Mesendoderm (in vitro differentiated cells): Measurements from ENCODE around the gene PTPRM.

Source experiments
- DNase-seq: peaks from one replicate; pipeline ENCODE4 v3.0.0; 2013
- H2AK5ac ChIP-seq: 2 replicates; pipeline ENCODE4 v1.6.1; 2013; ENCODE audit warnings: low read length, inconsistent platforms
- H2BK120ac ChIP-seq: 2 replicates; pipeline ENCODE4 v1.6.1; 2013; ENCODE audit warnings: low read depth, mild to moderate bottlenecking, low read length, moderate library complexity, mixed read lengths
- H2BK15ac ChIP-seq: replicated peaks from 2 replicates; pipeline ENCODE4 v1.6.1; 2013; ENCODE audit warnings: low read depth, mild to moderate bottlenecking, moderate library complexity
- H2BK5ac ChIP-seq: 2 replicates; pipeline ENCODE4 v1.6.1; 2013; ENCODE audit warnings: low read length, inconsistent platforms
- H3K18ac ChIP-seq: 2 replicates; pipeline ENCODE4 v1.6.1; 2013; ENCODE audit warnings: mild to moderate bottlenecking, low read length, mixed read lengths
- H3K23ac ChIP-seq: one replicate; pipeline ENCODE4 v1.6.1; 2013; ENCODE audit warnings: low read length
- H3K27ac ChIP-seq: 2 replicates; pipeline ENCODE4 v1.5.1; 2013; ENCODE audit warnings: low read depth, mild to moderate bottlenecking, inconsistent platforms, low read length, moderate library complexity
- H3K27me3 ChIP-seq: 2 replicates; pipeline ENCODE4 v1.6.1; 2013; ENCODE audit warnings: low read length, control low read depth, mild to moderate bottlenecking, inconsistent platforms; ENCODE audit not compliant: insufficient read depth, poor library complexity
- H3K36me3 ChIP-seq: 2 replicates; pipeline ENCODE4 v1.6.1; 2013; ENCODE audit warnings: low read length, inconsistent platforms; ENCODE audit not compliant: control insufficient read depth, insufficient read depth
- H3K4ac ChIP-seq: one replicate; pipeline ENCODE4 v1.6.1; 2013; ENCODE audit warnings: low read depth, mild to moderate bottlenecking, low read length, moderate library complexity
- H3K4me1 ChIP-seq: 2 replicates; pipeline ENCODE4 v1.6.1; 2013; ENCODE audit warnings: low read depth, low read length, inconsistent platforms; ENCODE audit not compliant: control insufficient read depth
- H3K4me2 ChIP-seq: 2 replicates; pipeline ENCODE4 v1.6.1; 2013; ENCODE audit warnings: low read length
- H3K4me3 ChIP-seq: 2 replicates; pipeline ENCODE4 v1.5.1; 2013; ENCODE audit warnings: mild to moderate bottlenecking, low read length
- H3K56ac ChIP-seq: one replicate; pipeline ENCODE4 v1.6.1; 2013; ENCODE audit warnings: low read length
- H3K79me1 ChIP-seq: 2 replicates; pipeline ENCODE4 v1.6.1; 2013; ENCODE audit warnings: low read length, inconsistent platforms
- H3K79me2 ChIP-seq: 2 replicates; pipeline ENCODE4 v1.6.1; 2013; ENCODE audit warnings: mild to moderate bottlenecking, low read length; ENCODE audit not compliant: control insufficient read depth, insufficient read depth
- H3K9ac ChIP-seq: 2 replicates; pipeline ENCODE4 v1.6.1; 2013; ENCODE audit warnings: low read length, inconsistent platforms
- H4K5ac ChIP-seq: one replicate; pipeline ENCODE4 v1.6.1; 2013; ENCODE audit warnings: low read length
- H4K8ac ChIP-seq: one replicate; pipeline ENCODE4 v1.6.1; 2013; ENCODE audit warnings: low read depth, mild to moderate bottlenecking, control low read depth, low read length, moderate library complexity
- WGBS: extraction: QIAGEN DNeasy Blood & Tissue Kit; methylation state at CpG from one replicate; pipeline ENCODE4 v1.1.7; 2013; ENCODE audit warnings: low lambda C conversion rate, missing lambda C conversion rate; ENCODE audit not compliant: insufficient coverage; ENCODE audit errors: extremely low coverage; 5-methylcytosine and 5-hydroxymethylcytosine counted together

The PTPRM gene

GRCh38 chr18:7809455-7809854 lies 242.3 kb downstream of the PTPRM start:
- Histone ChIP-seq H3K4me3 (no peak overlapping the region), H3K23ac (no peak overlapping the region), H3K4me2 (no peak overlapping the region), H3K4me1 (peaks cover 11% of the 10 kb centered on the region), H3K18ac (no peak overlapping the region), H3K9ac (peak overlapping the region; percentile 2), H3K4ac (no peak overlapping the region), H3K36me3 (no peaks in the 10 kb centered on the region), H3K56ac (peak overlapping the region; percentile 51), H3K27me3 (no peaks in the 10 kb centered on the region), H3K27ac (peak overlapping the region; percentile 9), H3K79me1 (peaks cover 2% of the 10 kb centered on the region), H2BK120ac (no peak overlapping the region), H2BK15ac (no peak overlapping the region), H2AK5ac (no peak overlapping the region), H2BK5ac (peak overlapping the region; percentile 30), H3K79me2 (peaks cover 2% of the 10 kb centered on the region), H4K8ac (no peak overlapping the region), H4K5ac (no peak overlapping the region)
- DNase-seq: peak; percentile 87
- WGBS: no CpG with 5 or more reads among the region's 6 CpGs

DNA sequence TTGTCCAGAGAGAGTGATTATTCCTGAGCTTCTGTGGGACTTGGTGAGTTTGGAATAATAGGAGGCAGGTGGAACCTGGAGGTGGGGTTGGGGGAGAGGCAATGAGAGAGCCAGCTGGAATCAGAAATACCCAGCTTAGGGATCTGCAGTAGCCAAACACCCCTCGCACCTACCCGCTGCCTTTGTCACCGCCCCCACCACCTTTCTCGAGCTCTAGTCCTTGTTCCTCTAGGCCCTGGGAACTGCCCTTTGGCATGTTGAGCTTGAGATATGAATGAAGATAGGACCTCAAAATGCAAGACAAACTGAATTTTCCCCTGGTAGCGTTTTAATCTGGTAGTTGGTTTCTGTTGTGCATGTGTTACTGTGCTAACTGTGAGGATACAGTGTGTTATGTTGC lies 242.9 kb downstream of the PTPRM start:
- Histone ChIP-seq H3K4ac (no peak overlapping the region), H2BK15ac (no peak overlapping the region), H3K27ac (peak overlapping the region; percentile 60)

GRCh38 chr18:7812431-7813063 lies 245.4 kb downstream of the PTPRM start:
- Histone ChIP-seq H3K4ac (no peak overlapping the region), H3K79me1 (peaks cover 2% of the 10 kb centered on the region), H4K5ac (no peak overlapping the region), H3K23ac (no peak overlapping the region), H3K36me3 (no peaks in the 10 kb centered on the region), H2BK5ac (no peak overlapping the region), H3K79me2 (peaks cover 2% of the 10 kb centered on the region), H3K27me3 (no peaks in the 10 kb centered on the region), H3K18ac (no peak overlapping the region), H2BK120ac (no peak overlapping the region), H3K27ac (no peak overlapping the region), H3K56ac (no peak overlapping the region), H3K4me1 (peaks cover 11% of the 10 kb centered on the region), H3K4me3 (no peak overlapping the region), H3K9ac (no peak overlapping the region), H3K4me2 (no peak overlapping the region), H2AK5ac (no peak overlapping the region), H4K8ac (no peak overlapping the region), H2BK15ac (no peak overlapping the region)
- DNase-seq: no peak
- WGBS: no CpG with 5 or more reads among the region's 3 CpGs

More for the DNA sequence above, 242.9 kb downstream of the PTPRM start:
- Histone ChIP-seq H2BK120ac (no peak overlapping the region), H3K36me3 (no peaks in the 10 kb centered on the region), H3K79me1 (peaks cover 2% of the 10 kb centered on the region), H3K9ac (no peak overlapping the region), H2BK5ac (peak overlapping the region; percentile 6), H4K8ac (no peak overlapping the region), H2AK5ac (no peak overlapping the region), H3K79me2 (peaks cover 2% of the 10 kb centered on the region), H3K18ac (no peak overlapping the region), H3K23ac (no peak overlapping the region), H4K5ac (no peak overlapping the region), H3K56ac (peak overlapping the region; percentile 12), H3K27me3 (no peaks in the 10 kb centered on the region), H3K4me3 (no peak overlapping the region), H3K4me2 (no peak overlapping the region), H3K4me1 (peaks cover 11% of the 10 kb centered on the region)
- peak; percentile 70 for DNase-seq
- WGBS: no CpG with 5 or more reads among the region's 5 CpGs

DNA sequence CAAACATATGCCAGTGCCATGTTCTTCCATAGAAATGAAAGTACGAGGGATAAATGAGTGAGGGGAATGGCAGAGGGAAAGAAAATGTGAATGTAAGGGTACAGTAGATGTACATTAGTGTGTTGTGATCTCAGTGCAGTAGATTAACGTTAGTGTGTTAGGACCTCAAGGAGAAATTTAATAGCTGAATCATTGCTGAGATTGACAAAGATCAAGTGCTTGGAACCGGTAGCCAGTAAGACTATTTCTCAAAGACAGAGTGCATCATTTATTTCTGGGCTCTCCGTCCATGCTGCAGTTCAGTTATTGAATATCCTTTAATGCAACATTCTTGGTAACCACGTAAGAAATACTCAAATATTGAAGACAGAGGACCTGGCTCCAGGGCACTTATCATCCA lies 246.0 kb downstream of the PTPRM start:
- Histone ChIP-seq H4K5ac (no peak overlapping the region), H3K4ac (no peak overlapping the region), H3K56ac (no peak overlapping the region), H3K27ac (no peak overlapping the region), H3K18ac (no peak overlapping the region), H3K79me2 (peaks cover 2% of the 10 kb centered on the region), H2AK5ac (no peak overlapping the region), H4K8ac (no peak overlapping the region), H3K4me2 (no peak overlapping the region), H3K27me3 (no peaks in the 10 kb centered on the region), H3K4me1 (peaks cover 11% of the 10 kb centered on the region), H3K79me1 (peaks cover 2% of the 10 kb centered on the region), H2BK120ac (no peak overlapping the region), H3K36me3 (no peaks in the 10 kb centered on the region), H3K23ac (no peak overlapping the region), H3K9ac (no peak overlapping the region), H3K4me3 (no peak overlapping the region), H2BK5ac (no peak overlapping the region), H2BK15ac (no peak overlapping the region)
- WGBS: no CpG with 5 or more reads among the region's 5 CpGs
- DNase-seq: no peak

DNA sequence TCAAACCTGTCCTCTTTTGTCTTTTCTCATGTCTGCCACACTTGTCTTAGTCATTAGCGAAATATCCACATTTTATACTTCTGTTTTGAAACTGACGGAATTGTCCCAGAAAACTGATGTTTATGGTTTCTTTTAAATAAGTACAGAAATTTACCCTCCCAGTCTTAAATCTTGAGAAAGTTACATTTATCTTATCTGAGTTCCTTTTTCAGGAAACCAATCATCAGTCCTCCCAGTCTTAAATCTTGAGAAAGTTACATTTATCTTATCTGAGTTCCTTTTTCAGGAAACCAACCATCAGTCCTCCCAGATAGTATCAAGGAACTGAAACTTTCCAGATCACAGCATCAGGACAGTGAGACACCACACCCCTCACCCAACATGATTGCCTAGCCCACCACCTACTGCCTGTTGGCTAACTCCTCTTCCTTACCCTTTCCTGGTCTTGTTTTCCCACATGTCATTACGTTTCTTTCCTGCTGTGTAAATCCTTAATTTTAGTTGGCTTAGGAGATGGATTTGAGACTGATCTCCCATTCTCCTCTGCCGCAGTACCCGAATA lies 247.7 kb downstream of the PTPRM start:
- H2BK15ac ChIP-seq: no peak overlapping the region
- no peak overlapping the region for H3K56ac ChIP-seq
- peaks cover 2% of the 10 kb centered on the region for H3K79me1 ChIP-seq
- peaks cover 2% of the 10 kb centered on the region for H3K79me2 ChIP-seq
- no peaks in the 10 kb centered on the region for H3K36me3 ChIP-seq
- H3K18ac ChIP-seq: no peak overlapping the region
- H3K27ac ChIP-seq: no peak overlapping the region
- H3K27me3 ChIP-seq: no peaks in the 10 kb centered on the region
- peaks cover 4% of the 10 kb centered on the region for H3K4me1 ChIP-seq
- no peak overlapping the region for H4K5ac ChIP-seq
- DNase-seq: peak; percentile 46
- H2BK120ac ChIP-seq: no peak overlapping the region
- H3K9ac ChIP-seq: no peak overlapping the region
- H2AK5ac ChIP-seq: no peak overlapping the region
- no peak overlapping the region for H3K4me2 ChIP-seq
- WGBS: no CpG with 5 or more reads among the region's 5 CpGs
- H3K23ac ChIP-seq: no peak overlapping the region
- no peak overlapping the region for H2BK5ac ChIP-seq
- no peak overlapping the region for H3K4ac ChIP-seq
- no peak overlapping the region for H3K4me3 ChIP-seq
- H4K8ac ChIP-seq: no peak overlapping the region

- H3K23ac ChIP-seq: no peak overlapping the region
- H3K4ac ChIP-seq: no peak overlapping the region
- H3K36me3 ChIP-seq: no peaks in the 10 kb centered on the region
- H3K4me2 ChIP-seq: no peak overlapping the region
- H3K4me1 ChIP-seq: no peaks in the 10 kb centered on the region
- no peak overlapping the region for H3K9ac ChIP-seq
- no peak for DNase-seq
- no peak overlapping the region for H2BK120ac ChIP-seq
- no peak overlapping the region for H3K18ac ChIP-seq
- WGBS: no CpG with 5 or more reads among the region's 2 CpGs
- no peak overlapping the region for H2BK15ac ChIP-seq
- H4K8ac ChIP-seq: no peak overlapping the region
- no peak overlapping the region for H4K5ac ChIP-seq
- no peak overlapping the region for H3K56ac ChIP-seq
- no peak overlapping the region for H3K27ac ChIP-seq
- H2BK5ac ChIP-seq: no peak overlapping the region
- no peak overlapping the region for H2AK5ac ChIP-seq
- no peak overlapping the region for H3K4me3 ChIP-seq
- H3K27me3 ChIP-seq: no peaks in the 10 kb centered on the region
- H3K79me1 ChIP-seq: peaks cover 2% of the 10 kb centered on the region
- H3K79me2 ChIP-seq: peaks cover 2% of the 10 kb centered on the region
Observed at GRCh38 chr18:7815787-7816186, 248.7 kb downstream of the PTPRM start.
